ENCODE results near the gene XCL1.
"Not testable (repeated sequence)": the region's sequence is repeated elsewhere in the genome, so short reads cannot be mapped to it uniquely, and the experiment has no call there.

DNA sequence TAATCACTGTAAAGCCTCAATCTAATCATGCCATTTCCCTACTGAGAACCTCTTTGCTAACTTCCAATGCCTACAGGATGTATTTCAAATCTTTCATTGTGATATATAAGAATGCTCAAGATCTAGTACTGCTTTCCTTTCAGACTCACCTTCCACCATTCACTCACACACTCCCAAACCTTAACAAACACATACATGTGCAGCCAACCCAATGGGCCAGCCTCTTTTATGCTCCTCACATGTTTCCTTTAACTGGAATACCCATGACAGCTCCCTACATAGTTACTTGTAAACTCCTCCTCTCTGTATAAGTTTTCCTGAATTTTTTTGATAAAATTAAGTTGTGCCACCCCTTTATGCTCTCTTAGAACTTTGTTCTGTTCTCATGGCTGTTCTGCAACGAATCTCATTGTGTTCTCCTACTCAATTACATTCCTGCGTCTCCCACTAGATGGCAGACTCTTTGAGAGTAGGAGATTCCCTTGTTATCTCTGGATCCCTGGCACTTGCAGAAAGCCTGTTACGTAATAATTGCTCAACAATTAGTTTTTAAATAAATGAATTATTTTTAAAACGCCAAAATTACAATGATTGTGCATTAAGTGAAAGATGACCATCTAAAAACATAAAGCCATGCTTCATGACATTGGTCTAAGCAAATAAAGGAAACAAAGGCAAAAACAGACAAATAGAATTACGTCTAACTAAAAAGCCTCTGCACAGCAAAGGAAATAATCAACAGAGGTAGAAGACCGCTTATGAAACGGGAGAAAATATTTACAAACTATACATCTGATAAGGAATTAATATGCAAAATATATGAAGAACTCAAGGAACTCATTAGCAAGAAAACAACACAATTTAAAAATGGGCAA lies 30.5 kb upstream of the XCL1 start:
- TF ChIP-seq POLR2AphosphoS5, EP300, POLR2A (IDR thresholded peaks at IDR 0.05): not testable (repeated sequence)
- TF ChIP-seq, protein P1, sequence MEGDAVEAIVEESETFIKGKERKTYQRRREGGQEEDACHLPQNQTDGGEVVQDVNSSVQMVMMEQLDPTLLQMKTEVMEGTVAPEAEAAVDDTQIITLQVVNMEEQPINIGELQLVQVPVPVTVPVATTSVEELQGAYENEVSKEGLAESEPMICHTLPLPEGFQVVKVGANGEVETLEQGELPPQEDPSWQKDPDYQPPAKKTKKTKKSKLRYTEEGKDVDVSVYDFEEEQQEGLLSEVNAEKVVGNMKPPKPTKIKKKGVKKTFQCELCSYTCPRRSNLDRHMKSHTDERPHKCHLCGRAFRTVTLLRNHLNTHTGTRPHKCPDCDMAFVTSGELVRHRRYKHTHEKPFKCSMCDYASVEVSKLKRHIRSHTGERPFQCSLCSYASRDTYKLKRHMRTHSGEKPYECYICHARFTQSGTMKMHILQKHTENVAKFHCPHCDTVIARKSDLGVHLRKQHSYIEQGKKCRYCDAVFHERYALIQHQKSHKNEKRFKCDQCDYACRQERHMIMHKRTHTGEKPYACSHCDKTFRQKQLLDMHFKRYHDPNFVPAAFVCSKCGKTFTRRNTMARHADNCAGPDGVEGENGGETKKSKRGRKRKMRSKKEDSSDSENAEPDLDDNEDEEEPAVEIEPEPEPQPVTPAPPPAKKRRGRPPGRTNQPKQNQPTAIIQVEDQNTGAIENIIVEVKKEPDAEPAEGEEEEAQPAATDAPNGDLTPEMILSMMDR (IDR thresholded peaks at IDR 0.05): peak in 1 of 4 experiments; percentile 15

Data from gastroesophageal sphincter (tissue), 3 donors.